HG03521 (cell line): ENCODE measurements around the gene AAGAB.
A peak's percentile ranks its signal among the peaks of the same experiment; 100 is the strongest.
"Not testable (repeated sequence)": the region's sequence is repeated elsewhere in the genome, so short reads cannot be mapped to it uniquely, and the experiment has no call there.

Experiments used
- ATAC-seq: cut with Tn5 transposase; IDR thresholded peaks from one replicate; pipeline ENCODE4 v1.9.1; 2021; ENCODE audit warnings: mild to moderate bottlenecking, moderate library complexity; ENCODE audit not compliant: unreplicated experiment

The AAGAB gene, protein sequence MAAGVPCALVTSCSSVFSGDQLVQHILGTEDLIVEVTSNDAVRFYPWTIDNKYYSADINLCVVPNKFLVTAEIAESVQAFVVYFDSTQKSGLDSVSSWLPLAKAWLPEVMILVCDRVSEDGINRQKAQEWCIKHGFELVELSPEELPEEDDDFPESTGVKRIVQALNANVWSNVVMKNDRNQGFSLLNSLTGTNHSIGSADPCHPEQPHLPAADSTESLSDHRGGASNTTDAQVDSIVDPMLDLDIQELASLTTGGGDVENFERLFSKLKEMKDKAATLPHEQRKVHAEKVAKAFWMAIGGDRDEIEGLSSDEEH

DNA sequence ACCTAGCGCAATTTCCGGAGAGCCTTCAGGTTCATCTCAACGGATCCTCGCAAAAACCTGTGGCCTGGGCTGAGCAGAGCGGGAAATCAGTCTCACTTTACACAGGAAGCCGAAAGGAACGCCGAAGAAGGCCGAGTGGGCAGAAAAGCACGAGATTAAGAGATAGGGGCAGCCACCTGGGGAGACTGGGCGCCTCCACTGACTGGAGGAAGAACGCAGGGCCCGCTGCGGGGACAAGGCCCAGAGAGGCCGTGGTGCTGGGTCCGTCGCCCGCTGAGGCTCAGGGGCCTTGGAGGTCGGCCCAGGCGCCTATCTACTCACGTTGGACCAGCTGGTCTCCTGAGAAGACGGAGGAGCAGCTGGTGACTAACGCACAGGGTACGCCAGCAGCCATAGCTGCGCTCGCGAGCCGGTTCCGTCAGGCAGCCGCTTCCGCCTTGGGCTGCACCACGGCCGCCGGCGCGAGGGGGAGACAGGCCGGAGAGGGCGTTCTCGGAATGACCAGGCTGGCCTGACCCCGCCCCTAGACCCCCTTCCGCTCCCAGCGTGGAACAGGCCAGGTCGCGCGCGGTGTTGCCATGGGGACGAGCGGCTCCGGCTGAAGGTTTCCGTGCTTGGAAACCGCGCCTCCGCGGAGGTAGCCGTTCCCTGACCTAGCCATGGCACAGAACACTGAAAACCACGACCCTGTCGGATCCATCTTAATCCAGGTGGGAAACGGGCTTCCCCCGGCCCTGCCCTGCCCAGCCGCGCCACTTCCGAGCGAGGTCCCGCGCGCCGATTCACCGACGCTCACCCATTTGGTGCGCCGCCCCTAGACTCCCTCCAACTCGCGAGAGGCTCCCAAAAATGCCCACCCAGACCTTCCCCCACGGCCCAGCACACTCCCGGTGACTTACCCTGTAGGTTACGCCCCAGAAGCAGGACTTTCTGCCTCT is at the start of gene AAGAB, which contains the start of gene IQCH:
Gene AAGAB, minus strand, starts transcription at position 424 of the 938 bp plus-strand sequence. Its CDS starts 30 bp downstream, at position 394.
Gene IQCH, plus strand, starts transcription at position 549 of the 938 bp plus-strand sequence. Its CDS starts 111 bp downstream, at position 660.
- ATAC-seq: peak; percentile 97

- no peak for ATAC-seq
Observed at GRCh38 chr15:67303490-67304363, 49.3 kb upstream of the AAGAB start.

- no peak for ATAC-seq
Observed at GRCh38 chr15:67300266-67301025, 46.0 kb upstream of the AAGAB start.

DNA sequence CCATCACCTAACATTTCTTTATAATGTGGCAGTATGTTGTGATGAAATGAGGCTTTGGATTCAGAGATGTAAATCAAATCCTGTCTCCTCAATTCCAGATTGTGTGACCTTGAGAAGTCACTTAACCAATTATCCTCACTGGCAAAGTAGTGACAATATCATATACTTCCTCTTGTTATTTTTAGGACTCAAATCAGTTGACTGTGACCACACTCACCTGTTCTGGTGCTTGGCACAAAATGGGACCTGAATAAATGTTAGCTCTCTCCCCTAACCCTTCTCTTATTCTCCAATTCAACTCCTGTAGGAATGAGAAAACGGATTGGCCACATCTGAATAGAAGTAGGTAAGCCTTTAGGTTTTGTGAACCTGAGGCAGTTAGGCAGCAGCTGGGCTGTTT is 42.2 kb upstream of the AAGAB start:
- ATAC-seq: no peak

GRCh38 chr15:67296188-67296587 is 41.7 kb upstream of the AAGAB start:
- ATAC-seq: no peak

GRCh38 chr15:67290319-67290718 is 35.9 kb upstream of the AAGAB start:
- no peak for ATAC-seq

- ATAC-seq: not testable (repeated sequence)
Observed at GRCh38 chr15:67286400-67286799, 31.9 kb upstream of the AAGAB start.

DNA sequence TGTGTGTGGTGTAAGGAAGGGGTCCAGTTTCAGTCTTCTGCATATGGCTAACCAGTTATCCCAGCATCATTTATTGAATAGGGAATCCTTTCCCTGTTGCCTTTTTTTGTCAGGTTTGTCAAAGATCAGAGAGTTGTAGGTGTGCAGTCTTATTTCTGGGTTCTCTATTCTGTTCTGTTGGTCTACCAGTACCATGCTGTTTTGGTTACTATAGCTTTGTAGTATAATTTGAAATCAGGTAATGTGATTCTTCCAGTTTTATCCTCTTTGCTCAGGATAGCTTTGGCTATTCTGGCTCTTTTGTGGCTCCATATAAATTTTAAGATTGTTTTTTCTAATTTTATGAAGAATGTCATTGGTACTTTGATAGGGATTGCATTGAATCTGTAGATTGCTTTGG is 31.2 kb upstream of the AAGAB start:
- not testable (repeated sequence) for ATAC-seq

- no peak for ATAC-seq
Observed at GRCh38 chr15:67281714-67282113, 27.3 kb upstream of the AAGAB start.

DNA sequence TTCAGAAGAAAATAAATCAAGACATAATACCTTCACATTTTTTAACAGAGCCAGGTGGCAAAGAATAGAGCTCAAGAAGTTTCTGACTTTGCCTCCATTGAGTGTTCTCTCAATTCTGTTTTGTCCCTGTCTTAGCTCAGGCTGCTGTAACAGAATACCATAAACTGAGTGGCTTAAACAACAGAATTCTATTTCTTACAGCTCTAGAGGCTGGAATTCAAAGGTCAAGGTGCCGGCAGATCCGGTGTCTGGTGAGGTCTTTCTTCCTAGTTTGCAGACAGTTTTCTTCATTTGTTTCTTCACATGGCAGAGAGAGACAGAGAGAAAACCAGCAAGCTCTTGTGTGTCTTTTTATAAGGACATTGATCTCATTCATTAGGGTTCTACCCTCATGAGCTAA is 25.8 kb upstream of the AAGAB start:
- no peak for ATAC-seq

DNA sequence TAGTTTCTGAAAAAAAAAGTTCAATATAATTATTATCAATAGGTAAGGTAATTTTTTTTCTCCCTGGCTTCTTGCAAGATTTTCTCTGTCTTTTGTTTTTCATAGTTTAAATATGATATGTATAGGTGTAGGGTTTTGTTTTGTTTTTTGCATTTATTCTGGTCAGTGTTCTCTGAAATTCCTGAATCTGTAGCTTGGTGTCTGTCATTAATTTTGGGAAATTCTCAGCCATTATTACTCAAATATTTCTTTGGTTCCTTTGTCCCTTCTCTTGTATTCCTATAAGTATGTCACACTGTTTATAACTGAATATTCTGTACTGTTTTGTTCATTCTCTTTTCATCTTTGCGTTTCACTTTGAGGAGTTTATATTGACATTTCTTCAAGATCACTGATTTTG is 22.2 kb upstream of the AAGAB start:
- no peak for ATAC-seq

- ATAC-seq: no peak
Observed at GRCh38 chr15:67274236-67274635, 19.8 kb upstream of the AAGAB start.

GRCh38 chr15:67267951-67268941 is 13.8 kb upstream of the AAGAB start:
- no peak for ATAC-seq

DNA sequence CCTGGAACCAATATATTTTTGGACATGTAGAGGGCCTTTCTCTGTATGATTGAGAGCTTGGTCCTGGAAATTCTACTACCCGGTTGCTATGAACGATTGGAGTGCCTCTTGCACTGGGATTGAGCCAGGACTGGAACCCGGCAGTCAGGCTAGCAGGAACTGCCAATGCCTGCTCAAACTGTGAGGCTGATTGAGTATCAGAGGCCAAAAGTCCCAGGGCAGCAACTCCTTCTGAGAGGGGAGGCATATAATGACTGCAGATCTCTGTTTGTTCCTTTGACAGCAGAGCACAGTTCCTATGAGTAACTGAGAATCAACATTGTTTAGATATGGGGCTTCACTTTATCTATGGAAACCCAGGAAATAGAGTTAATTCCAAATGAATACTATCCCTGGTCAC is 13.0 kb upstream of the AAGAB start:
- no peak for ATAC-seq

DNA sequence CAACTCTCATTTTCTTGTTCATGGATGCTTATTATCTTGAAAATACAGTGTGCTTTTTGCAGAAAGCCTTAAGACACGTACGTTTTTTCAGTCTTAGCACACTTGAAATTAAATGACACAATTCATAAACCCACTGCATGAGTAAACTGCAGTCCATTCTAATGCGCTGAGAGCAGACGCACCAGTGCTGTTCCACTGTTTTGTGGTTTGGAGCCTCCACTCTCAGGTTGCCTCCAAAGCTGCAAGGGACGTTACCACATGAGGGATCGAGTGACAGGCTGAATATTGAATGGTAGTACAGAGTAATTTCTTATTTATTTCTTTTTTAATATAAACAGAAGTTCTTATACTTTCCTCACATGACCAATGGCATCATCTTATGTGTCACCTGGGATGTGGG is 12.4 kb upstream of the AAGAB start:
- no peak for ATAC-seq

GRCh38 chr15:67259806-67260205 is 5.3 kb upstream of the AAGAB start:
- ATAC-seq: no peak

- no peak for ATAC-seq
Observed at GRCh38 chr15:67259379-67259778, 4.9 kb upstream of the AAGAB start.

- ATAC-seq: not testable (repeated sequence)
Observed at GRCh38 chr15:67258412-67258811, 4.0 kb upstream of the AAGAB start.

DNA sequence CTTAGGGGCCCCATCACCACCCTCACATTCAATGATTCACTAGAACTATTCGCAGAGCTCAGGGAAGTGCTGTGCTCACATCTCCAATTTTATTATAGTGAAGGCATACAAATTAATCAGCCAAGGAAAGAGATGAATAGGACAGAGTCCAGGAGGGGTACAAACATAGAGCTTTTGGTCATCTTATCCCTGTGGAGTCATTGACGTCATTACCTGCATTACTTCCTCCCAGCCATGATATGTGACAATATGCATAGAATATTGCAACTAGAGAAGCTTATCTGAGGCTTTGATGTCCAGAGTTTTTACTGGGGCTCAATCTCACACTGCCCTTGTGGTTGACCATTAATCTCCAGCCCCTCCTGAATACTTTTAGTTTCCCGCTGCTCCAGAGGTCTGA is 1.6 kb upstream of the AAGAB start:
- ATAC-seq: no peak
